GM19438 (cell line): ENCODE results near the gene CIB1.

ENCODE experiments used
- ATAC-seq: cut with Tn5 transposase; IDR thresholded peaks from one replicate; pipeline ENCODE4 v1.9.1; 2021; ENCODE audit warnings: low read depth; ENCODE audit not compliant: unreplicated experiment

The CIB1 gene

DNA sequence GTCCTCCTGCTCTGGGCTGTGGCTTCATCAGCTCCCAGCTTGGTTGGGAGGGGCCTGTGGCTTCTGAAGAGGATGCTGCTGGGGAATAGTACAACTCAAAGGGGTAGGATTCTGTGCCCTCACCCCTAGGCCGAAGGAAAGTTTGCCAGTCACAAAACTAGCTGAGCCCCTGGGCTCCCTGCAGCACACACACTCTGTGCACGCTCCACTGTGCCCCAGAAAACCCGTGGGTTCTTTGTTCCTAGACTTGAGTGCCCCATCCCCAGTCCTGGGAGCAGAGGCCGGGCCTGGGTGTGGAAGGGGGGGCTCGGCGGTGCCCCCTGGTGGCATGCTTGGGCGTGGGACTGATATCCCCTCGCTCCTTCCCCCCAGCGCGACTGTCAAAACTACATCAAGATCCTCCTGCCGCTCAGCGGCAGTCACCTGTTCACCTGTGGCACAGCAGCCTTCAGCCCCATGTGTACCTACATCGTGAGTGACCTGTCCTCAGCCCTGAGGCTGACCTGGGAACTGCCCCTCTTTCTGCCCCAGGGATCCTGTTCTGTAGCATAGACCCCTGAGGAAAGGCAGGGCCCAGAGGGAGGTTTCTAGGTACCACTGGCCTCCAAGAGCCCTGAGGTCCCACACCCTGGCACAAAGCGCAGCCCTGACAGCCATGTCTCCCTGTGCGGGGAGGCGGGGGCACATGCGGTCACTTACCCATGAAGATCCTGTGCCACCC, 14.2 kb downstream of the CIB1 start:
- ATAC-seq, result no peak

DNA sequence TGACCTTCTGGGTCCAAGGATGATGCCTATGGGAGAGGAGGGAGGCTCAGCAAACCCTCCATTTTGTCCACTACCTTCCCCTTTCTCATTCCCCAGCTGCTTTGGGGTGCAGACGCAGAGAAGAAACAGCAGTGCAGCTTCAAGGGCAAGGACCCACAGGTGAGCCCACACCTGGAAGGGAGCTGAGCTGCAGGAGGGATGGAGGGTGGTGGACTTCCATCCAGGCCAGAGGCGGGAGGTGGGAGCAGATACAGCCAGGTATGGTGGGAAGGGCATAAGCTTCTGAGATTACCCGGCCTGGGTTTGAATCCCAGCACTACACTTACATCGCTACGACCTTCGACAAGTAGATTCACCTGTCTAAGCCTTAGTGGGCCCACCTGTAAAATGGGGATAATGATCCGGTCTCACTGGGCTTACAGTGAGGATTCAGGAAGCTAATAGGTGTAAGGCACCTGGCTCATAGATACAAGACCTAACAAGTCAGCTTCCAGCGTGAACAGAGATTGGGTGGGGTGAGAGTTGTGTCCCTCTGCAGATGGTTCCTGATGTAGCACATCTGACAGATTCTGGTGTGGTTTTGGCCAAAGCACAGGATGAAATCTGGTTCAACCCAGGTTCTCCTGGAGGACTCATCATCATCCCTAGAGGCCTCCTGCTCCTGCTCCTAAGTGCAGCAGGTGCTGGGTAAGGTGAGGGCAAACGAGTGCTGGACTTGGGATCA, 15.9 kb downstream of the CIB1 start:
- ATAC-seq, result no peak

DNA sequence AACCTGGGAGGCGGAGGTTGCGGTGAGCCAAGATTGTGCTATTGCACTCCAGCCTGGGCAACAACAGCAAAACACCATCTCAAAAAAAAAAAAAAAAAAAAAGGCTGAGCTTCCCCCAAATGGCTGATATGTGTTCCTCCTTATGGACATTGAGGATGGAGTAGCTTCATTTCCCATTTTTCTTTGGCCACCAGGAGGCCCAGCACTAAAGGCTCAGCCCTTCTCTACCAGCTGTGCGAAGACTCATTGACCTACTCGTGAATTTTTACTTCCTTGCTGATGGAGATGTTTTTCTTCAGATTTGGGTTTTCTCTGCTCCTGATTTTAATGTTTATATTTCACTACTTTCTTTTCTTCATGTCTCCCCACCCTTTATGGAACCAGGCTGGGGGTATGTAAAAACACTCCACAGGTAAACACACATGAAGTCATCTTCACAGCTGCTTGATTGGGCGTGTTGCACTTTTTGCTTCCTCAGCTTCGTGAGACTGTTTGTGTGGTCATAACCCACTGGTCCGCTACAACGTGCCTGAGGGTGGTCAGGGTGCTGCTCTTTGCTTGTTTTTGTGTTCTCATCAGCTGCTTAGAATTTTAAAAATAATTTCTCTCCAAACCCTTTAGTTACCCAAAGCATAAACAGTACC, 19.1 kb downstream of the CIB1 start:
- no peak for ATAC-seq

DNA sequence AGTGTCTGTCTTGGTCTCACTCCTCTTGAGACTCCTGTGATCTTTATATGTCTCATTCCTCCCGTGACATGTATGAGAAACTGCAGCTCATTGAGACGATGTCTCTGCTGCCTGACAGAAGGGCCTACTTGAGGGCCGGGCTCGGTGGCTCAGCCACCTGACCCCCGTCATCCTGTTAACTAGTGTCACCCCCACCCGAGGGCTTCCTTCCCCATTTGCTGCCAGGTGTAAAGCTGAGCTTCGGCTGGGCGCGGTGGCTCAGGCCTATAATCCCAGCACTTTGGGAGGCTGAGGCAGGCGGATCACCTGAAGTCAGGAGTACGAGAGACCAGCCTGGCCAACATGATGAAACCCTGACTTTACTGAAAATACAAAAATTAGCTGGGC, 19.9 kb downstream of the CIB1 start:
- ATAC-seq, result no peak

DNA sequence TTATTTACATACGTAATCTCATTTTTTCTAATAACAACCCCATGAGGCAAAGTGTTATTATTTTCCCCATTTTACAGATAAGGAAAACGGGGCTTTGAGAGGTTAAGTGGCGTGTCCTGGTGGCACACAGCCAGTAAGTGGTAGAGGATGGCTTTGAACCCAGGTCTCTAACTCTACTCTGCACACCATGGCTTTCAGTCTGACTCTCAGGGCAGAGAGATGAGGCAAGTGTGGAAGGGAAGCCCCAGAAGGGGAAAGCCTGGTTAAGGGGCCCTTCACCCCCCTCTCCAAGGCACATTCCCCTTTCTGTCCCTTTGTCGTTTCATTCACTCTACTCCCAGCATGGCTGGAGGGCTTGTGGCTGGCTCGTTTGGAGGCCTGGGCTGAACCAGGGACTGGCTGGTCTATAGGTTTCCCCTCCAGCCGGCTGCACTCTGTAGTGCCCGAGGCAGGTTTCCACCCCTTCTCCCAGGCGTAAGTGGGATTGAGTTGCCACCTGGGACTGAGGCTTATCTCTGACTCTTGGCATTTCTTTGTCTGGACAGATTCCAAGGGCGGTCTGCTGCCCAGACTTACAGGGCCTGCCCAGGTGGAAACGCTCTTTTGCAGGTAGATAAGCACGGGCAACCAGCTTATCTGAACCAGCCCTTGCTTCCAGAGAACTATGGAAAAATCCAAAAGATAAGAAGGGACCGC, 20.5 kb downstream of the CIB1 start:
- no peak for ATAC-seq

DNA sequence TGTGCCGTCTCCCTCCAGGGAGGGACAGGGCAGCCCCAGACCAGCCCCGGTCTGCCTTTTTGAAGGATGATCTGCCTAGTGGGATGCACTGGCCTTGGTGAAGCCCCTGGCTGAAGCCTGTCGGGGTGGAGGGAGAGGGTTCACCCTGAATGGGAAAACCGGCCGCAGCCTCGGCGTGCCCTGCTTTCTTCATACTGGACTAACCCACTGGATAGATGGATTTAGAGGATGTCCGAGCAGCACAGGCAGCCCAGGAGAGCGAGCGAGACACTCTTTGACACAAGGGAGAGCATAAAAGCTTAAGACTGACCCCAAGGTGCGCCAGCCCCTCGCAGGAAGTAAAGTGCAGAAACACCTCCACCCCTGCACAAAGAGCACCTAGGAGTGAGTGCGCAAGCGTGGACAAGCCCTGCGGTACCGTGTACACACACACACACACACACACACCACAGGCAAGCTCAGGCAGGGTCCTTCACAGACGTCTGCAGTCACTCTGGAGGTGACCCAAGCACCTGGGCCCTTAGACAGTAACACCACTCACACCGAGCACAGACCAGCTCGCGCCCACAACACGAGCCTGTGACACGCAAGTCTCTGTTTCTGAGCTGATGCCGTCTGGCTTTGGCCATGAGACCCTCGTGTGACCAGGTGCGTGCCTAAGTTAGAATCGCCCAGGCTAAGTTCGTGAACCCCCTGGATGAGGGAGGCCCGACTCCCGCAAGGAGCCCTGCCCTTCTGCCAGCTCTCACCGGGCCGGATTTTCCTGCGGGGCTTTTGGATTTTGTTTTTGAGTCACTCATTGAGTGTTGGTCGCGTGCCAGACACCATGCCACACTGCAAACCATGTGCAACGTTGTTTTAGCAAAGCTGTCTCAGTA, 21.3 kb downstream of the CIB1 start:
- ATAC-seq, result no peak

DNA sequence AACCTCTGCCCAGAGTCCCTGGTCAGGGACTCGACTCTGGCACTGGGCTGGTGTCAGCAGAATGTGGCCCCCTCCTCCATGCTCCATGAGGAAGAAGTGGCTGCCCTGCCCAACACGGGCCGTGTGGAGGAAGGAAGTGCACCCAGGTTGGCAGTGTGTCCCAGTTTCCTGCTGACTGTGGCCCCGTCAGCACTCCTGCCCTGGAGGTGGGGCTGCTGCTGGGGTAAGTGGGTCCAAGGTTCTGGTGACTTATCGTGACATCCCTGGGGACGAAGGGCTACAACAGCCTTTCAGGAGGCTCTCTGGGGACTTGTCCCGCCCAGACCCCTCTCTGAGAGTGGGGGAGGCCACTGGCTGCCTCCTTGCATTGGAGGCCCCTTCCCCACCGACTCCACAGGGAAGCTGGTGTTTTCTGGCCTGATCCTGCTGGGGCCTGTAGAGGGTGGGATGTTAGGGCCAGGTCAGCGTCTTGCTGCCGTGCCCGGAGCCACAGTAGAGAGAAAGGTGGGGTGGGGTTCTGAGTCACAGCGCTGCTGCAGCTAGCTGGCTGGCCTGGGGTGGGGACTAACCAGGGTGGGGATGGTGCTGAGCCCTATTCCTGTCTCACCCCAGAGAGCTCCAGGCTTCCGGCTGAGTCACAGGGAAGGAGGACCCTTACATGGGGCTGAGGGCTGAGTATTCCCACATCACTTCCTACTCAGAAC, 22.1 kb downstream of the CIB1 start:
- ATAC-seq, result no peak

DNA sequence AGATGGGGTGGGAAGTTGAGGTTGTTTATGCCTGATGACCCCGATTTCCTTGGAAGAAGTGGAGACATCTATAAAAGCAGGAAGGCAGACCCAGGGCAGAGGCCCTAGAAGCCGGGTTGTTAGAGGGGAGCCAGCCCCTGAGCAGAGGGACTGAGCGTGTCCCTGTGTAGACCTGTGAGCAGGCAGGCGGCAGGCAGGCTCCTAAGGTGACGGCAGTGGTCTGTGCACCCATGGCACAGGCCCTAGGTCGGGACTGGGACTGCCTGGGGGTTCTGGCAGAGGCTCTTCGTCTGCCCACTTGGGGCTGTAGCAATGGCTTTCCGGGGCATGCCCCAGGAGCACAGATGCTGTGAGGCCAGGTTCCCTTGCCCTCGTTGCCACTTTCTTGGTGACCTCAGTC, 22.7 kb downstream of the CIB1 start:
- no peak for ATAC-seq

DNA sequence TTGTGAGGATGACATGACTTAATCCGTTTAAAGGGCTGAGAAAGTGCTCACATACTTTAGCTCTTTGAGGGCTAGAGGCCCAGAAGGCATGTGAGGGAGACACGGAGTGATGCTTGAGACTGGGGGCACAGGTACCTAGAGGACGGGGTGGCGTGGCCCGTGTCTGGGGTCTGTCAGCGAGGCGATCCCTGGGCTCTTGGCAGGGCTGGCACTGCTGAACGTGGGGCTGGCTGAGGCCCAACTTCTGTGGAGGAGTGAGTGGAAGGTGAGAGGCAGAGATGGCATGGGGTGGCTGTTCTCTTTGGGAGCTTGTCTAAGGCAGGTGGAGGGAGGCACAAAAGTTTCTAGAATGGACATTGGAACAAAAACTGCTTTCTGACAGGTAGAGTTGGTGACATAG, 23.1 kb downstream of the CIB1 start:
- ATAC-seq, result no peak

DNA sequence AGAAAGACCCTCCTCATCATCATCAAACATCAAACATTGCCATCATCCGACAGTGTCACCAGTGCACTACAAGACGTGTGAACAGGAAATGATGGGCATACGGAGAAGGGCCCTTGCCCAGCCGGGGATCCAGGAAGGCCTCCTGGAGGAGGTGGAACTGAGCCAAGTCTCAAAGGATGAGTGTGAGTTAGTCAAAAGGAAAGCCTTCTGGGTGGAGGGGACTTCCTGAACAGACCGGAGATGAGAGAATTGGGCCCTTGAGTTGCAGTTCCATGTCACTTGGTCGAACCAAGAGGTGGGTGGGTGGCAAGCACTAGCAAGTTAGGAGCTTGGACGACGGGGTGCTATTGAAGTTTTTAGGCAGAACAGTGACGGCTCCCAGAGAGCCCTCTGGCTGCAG, 24.1 kb downstream of the CIB1 start:
- ATAC-seq, result no peak

DNA sequence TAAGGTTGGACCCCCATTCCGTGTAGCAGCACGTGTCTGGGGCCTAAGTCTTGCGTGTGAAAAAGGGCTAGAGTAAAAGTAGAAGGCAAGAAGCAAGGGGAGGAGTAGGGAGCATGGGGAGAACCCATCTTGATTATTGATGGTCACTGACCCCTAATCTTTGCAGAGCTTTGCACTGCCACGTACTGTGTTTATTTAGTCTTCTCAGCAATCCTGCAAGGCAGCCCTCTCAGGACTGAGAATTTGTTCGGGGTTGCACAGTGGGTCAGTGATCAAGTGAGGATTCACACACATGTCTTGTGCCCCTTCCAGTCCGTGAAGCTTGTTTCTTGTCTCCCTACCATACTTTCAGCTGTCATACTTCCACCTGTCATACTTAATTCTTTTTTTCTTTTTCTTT, 25.4 kb downstream of the CIB1 start:
- ATAC-seq, result no peak

DNA sequence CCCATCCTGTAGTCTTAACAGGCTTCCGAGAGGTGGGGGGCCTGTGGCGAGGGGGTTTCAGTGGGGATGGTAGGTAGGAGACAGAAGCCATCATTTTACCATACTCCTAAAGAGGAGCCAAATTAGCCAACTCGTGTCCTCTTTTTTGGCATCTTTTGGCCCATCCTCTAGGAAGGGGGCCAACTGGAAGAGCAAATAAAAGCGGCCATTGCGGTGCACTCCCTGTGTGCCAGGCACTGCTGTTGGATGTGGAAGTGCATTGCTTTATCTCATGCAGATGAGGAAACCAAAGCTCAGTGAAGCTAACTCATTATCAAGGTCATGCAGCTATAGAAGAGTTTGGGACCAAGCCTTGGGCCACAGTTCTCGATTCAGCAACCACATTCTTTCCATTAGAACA, 26.5 kb downstream of the CIB1 start:
- no peak for ATAC-seq

DNA sequence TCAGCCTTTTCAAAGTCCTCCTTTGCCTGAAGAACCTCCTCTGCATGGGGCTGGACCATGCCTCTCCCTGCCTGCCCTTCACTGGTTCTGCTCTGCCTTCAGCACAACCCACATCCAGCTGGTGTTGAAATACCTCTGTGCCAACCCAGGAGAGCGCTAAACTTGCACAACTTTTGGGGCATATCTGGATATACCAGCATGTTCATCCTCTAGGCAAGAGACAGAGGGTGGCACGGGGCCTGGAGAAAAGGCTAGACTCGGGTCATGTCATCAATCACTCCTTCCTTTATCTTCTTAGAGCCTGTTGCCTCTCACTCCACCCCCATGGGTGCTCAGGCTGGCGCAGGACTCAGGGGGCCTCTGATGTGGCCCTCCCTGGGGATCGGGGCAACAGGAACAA, 27.9 kb downstream of the CIB1 start:
- no peak for ATAC-seq

DNA sequence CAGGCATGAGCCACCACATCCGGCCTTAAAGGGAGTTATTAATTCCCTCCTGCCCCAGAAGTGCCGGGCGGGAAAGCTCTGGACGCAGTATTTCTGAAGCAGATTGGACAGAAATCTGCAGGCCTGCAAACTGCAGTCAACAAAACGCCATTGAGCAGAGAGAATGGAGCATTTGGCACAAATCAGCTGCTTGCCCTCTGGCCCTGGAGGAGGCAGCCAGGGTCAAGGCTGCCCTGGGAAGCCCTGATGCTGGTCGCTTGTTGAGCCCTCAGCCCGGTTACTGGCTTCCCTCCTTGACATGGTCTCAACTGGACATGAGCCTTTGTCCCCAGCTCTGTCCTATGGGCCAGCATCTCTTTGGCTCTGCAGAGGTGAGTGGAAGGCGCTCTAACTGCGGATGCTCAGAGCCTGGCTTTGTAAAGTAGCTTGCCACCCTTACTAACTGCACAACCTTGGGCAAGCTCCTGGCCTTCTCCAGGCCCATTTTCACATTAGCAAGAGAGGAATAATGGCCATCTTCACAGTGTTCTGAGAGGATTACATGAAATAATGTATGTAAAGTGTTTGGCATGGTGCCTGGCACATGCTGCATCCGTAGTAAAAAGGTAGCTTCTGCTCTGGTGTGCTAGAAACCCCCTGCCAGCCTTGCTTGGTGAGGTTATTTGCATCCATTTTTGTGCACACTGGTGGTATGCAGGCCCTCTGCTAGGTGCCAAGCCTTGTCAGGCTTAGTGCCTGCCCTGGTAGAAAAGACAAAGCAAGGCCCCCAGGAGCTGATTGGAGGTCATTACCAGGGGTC, 28.5 kb downstream of the CIB1 start:
- ATAC-seq, result no peak

DNA sequence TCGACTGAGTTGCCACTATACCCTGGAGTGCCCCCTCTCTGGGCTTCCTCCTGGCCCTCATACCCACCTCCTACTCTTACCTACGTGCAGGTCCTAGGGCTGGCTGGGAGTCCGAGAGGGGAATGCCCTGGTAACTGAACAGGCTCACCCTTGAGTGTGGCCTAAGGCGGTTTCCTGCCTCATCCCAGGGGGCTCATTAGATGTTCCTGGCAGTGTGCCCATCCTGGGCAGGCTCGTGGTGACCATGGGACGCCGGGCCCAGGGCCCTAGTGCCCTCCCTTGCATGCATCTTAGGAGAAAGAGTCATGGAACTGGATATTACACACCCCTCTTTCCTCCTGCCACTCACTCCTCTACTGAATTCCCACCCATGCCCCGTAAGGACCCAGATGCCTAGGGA, 29.8 kb downstream of the CIB1 start:
- ATAC-seq, result no peak

DNA sequence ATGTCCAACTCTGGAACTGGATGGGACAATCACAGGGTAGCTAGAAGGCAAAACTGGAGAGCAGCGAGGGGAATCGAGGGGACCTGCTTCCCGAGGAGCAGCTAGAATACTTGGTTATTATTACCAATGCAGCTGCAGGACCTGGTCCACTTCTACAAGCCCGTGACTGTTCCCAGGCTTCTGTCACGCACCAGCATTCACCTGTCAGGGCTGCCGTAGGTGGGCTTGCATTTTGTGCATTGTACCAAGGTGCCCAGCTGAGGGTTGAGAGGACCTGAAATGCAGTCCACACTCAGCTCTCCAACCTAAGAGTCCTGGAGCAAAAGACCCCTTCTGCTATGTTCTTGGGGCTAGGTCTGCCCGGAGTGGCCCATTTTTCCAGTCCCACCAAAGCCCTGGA, 30.3 kb downstream of the CIB1 start:
- no peak for ATAC-seq

DNA sequence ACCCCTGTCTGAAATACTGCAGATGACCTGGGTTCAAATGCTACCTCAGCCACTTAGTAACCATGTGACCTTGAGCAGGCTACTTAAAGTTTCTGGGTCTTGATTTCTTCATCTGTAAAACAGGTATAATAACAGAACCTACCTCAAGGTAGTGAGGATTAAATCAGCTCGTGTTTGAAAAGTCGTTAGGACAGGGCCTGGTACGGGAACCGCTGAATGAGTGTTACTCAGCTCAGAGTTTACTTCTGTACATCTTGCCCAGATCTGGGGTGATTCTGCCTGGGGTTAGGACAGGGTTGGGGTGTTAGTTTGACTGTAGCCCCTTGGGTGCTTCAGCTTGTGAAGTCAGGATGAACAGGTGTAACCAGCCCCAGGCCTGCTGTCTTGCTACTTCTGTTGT, 30.8 kb downstream of the CIB1 start:
- no peak for ATAC-seq

DNA sequence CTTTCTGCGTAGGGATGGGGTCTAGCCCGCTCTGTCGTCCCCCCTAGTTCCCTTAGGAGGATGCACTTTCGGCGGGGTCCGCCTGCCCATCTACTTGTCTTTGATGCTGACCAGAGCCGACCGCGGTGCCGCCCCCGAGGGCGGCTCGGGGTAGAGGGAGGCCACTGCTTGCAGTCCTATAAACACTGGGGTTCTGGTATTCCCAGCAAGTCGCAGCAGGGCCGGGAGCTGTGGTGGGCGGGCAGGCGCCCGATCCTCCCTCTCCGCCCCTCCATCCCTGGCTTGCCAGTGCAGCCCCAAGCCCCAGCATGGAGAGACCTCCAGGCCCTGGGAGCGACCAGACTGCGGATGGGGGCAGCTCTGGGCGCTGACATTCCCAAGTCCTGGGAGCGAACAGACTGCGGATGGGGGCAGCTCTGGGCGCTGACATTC, 31.8 kb downstream of the CIB1 start:
- ATAC-seq, result no peak
